Measurements from ENCODE around the gene GIT1.

Gene GIT1

DNA sequence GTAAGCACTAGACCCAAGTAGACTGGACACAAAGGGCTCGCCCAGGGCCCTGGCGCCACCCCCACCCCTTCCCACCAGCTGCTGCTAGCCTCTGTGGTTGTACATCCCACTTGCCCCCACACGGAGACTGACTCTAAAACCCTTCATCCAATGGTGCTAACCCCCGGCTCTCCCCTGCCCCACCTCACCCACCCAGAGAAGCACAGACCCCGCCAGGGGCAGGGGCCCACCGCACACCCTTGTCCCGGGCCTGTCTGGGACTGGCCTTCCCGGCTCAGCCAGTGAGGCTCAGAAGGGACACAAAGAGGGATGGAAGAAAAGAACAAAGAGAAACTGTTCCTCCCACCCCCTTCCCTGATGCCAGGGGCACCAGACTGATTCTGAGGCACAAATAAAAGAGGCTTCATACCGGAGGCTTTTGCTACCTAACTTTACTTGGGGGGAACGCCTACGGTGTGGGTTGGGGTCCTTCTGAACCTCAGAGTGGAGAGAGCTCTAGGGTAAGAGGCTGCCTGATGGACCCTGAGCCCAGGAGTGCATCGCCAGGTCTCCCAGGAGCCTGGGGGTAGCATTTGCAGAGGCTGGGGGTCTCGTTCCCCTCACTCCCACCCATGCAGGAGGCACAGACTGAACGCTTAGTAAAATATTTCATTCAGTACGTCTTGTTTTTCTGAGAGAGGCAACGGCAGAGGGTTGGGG is 25.1 kb upstream of the GIT1 start:
- Histone ChIP-seq H3K4me1 (ENCODE audit: control insufficient read depth, insufficient read depth, low read length) (peaks cover 49% of the 10 kb centered on the region), H3K9ac (ENCODE audit: low read length) (no peak overlapping the region), H3K27ac (ENCODE audit: low read depth, low read length) (no peak overlapping the region), H3K4me3 (ENCODE audit: low read depth, low read length) (no peak overlapping the region), H3K9me3 (ENCODE audit: control insufficient read depth, insufficient read depth, low read depth, low read length) (0 out of 2 replicates have a peak, but pooled peaks cover 2% of the 10 kb centered on the region), H3K27me3 (ENCODE audit: control insufficient read depth, insufficient read depth, low read length) (peaks cover 82% of the 10 kb centered on the region), H3K36me3 (ENCODE audit: control insufficient read depth, insufficient read depth, low read length) (no peaks in the 10 kb centered on the region)

DNA sequence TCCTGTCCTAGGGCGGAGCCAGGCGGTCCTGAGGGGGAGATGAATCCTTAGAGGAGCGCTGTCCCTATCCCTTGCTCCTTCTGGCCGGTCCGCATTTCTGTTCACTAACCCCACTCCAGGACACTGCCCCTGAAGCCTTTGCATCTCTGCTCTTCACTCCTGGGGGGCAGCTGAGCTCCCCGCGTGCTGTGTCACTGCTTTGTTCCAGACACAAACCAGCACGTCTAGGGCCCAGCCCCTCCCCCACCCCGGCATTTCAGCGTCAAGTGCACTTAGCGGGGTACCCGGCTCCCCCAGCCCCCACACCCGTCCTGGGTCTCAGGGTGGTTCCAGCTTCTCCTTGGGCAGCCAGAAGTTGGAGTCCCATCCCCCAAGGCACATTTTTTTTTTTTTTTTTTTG is 24.4 kb upstream of the GIT1 start:
- Histone ChIP-seq H3K27ac (ENCODE audit: low read depth, low read length) (no peak overlapping the region), H3K4me1 (ENCODE audit: control insufficient read depth, insufficient read depth, low read length) (peaks cover 43% of the 10 kb centered on the region), H3K27me3 (ENCODE audit: control insufficient read depth, insufficient read depth, low read length) (peaks cover 75% of the 10 kb centered on the region), H3K36me3 (ENCODE audit: control insufficient read depth, insufficient read depth, low read length) (0 out of 2 replicates have a peak, but pooled peaks cover 3% of the 10 kb centered on the region), H3K4me3 (ENCODE audit: low read depth, low read length) (peak overlapping the region; percentile 61), H3K9me3 (ENCODE audit: control insufficient read depth, insufficient read depth, low read depth, low read length) (0 out of 2 replicates have a peak, but pooled peaks cover 2% of the 10 kb centered on the region), H3K9ac (ENCODE audit: low read length) (peak overlapping the region; percentile 21)

DNA sequence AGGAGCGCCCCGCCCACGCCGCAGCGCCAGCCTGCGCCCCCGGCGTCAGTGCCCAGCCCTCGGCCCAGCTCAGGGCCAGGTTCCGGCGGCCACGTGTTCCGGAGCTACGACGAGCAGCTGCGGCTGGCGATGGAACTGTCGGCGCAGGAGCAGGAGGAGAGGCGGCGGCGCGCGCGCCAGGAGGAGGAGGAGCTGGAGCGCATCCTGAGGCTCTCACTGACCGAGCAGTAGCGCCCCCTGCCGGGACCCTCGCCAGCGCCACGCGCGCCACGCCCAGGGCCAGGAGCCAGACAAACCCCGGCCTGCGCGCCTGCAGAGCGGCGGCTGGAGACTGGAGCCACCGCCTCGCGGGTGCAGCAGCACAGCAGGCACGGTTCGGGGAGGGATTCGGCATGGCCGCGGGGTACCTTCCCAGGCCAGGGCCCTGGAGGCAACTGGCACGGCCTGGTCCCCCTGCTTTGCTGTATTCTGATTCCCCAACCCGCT is 23.9 kb upstream of the GIT1 start:
- Histone ChIP-seq H3K4me3 (ENCODE audit: low read depth, low read length) (peak overlapping the region; percentile 61), H3K36me3 (ENCODE audit: control insufficient read depth, insufficient read depth, low read length) (0 out of 2 replicates have a peak, but pooled peaks cover 3% of the 10 kb centered on the region), H3K9ac (ENCODE audit: low read length) (peak overlapping the region; percentile 21), H3K4me1 (ENCODE audit: control insufficient read depth, insufficient read depth, low read length) (peaks cover 38% of the 10 kb centered on the region), H3K27me3 (ENCODE audit: control insufficient read depth, insufficient read depth, low read length) (peaks cover 71% of the 10 kb centered on the region), H3K27ac (ENCODE audit: low read depth, low read length) (no peak overlapping the region), H3K9me3 (ENCODE audit: control insufficient read depth, insufficient read depth, low read depth, low read length) (0 out of 2 replicates have a peak, but pooled peaks cover 2% of the 10 kb centered on the region)

DNA sequence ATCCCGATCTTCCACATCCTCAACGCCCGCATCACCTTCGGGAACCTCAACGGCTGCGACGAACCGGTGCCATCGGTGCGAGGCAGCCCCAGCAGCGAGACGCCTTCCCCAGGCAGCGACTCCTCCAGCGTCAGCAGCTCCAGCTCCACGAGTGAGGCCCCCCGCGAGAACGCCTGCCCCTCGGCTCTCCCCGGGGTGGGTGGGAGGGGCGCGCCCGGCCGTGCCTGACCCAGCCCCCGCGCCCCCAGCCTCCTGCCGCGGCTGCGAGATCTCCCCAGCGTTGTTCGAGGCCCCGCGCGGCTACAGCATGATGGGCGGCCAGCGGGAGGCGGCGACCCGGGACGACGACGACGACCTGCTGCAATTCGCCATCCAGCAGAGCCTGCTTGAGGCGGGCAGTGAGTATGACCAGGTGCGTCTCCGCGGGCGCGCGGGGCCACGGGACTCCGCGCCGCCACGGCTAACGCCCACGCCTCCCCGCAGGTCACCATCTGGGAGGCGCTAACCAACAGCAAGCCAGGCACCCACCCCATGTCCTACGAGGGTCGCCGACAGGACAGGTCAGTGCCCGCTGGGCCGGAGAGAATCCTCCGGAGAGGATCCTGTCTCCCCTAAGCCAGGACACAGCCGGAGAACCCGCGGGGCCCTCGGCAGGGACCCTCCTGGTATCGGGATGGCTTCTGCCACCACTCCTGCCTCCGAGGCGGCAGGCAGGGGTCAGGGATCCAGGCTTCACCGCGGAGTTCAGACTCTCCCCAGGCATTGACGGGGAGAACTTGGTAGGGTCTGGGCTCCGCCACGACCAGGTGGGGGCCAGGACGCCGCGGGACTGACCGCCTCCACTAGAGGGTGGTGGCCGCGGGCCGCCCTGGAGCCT is 23.2 kb upstream of the GIT1 start:
- peaks cover 63% of the 10 kb centered on the region for H3K27me3 ChIP-seq (ENCODE audit: control insufficient read depth, insufficient read depth, low read length)
- no peak overlapping the region for H3K27ac ChIP-seq (ENCODE audit: low read depth, low read length)
- H3K9ac ChIP-seq (ENCODE audit: low read length) = no peak overlapping the region
- H3K4me3 ChIP-seq (ENCODE audit: low read depth, low read length) = peak overlapping the region; percentile 61; the same call in 1 of the 2 replicates
- peaks cover 33% of the 10 kb centered on the region for H3K4me1 ChIP-seq (ENCODE audit: control insufficient read depth, insufficient read depth, low read length)
- H3K36me3 ChIP-seq (ENCODE audit: control insufficient read depth, insufficient read depth, low read length) = 0 out of 2 replicates have a peak, but pooled peaks cover 3% of the 10 kb centered on the region
- 0 out of 2 replicates have a peak, but pooled peaks cover 2% of the 10 kb centered on the region for H3K9me3 ChIP-seq (ENCODE audit: control insufficient read depth, insufficient read depth, low read depth, low read length)

DNA sequence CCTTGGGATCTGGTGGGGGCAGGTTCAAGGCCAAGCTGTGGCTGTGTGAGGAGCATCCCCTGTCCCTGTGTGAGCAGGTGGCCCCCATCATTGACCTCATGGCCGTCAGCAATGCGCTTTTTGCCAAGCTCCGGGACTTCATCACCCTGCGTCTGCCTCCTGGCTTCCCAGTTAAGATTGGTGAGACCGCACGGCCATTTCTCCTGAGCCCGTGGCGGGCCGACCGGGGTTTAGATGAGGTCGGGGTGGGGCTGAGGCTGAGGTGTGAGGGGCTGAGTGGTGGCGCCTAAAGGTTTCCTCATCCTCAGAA is 22.6 kb upstream of the GIT1 start:
- Histone ChIP-seq H3K9me3 (ENCODE audit: control insufficient read depth, insufficient read depth, low read depth, low read length) (0 out of 2 replicates have a peak, but pooled peaks cover 2% of the 10 kb centered on the region), H3K4me3 (ENCODE audit: low read depth, low read length) (no peak overlapping the region), H3K27ac (ENCODE audit: low read depth, low read length) (no peak overlapping the region), H3K36me3 (ENCODE audit: control insufficient read depth, insufficient read depth, low read length) (0 out of 2 replicates have a peak, but pooled peaks cover 3% of the 10 kb centered on the region), H3K27me3 (ENCODE audit: control insufficient read depth, insufficient read depth, low read length) (peaks cover 57% of the 10 kb centered on the region), H3K9ac (ENCODE audit: low read length) (no peak overlapping the region), H3K4me1 (ENCODE audit: control insufficient read depth, insufficient read depth, low read length) (peaks cover 28% of the 10 kb centered on the region)

DNA sequence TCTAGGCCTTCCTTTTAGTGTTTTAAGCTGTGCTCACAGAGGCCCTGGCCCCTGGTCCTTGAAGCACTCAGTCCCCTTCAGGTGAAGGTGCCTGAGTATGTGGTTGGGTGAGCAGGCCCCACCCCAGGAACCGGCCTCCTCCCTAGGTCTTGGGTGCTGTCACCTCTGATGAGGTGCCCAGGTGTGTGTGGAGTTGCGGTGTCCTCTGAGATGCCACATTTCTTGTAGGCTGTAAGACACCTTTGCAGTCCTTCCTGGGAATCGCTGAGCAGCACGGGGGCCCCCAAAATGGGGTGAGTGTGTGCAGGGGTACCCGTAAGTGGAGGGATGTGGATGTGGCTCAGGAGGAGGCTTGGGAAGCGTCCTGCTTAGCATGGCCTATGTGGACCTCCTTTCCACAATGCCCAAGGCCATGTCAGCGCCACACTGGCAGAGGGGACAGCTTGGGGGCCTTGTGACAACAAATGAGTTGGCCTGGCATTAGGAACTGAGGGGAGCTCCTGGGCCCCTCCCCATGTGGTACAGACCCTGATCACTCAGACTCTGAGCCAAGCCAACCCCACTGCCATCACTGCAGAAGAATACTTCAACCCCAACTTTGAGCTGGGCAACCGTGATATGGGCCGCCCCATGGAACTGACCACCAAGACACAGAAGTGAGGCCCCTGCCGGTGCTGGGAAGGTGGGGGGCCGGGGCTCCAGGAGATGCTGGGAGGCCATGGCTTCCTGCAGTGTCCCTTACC is 22.1 kb upstream of the GIT1 start:
- Histone ChIP-seq H3K4me3 (ENCODE audit: low read depth, low read length) (no peak overlapping the region), H3K27ac (ENCODE audit: low read depth, low read length) (no peak overlapping the region), H3K9ac (ENCODE audit: low read length) (no peak overlapping the region), H3K4me1 (ENCODE audit: control insufficient read depth, insufficient read depth, low read length) (peaks cover 25% of the 10 kb centered on the region), H3K27me3 (ENCODE audit: control insufficient read depth, insufficient read depth, low read length) (peaks cover 52% of the 10 kb centered on the region), H3K9me3 (ENCODE audit: control insufficient read depth, insufficient read depth, low read depth, low read length) (0 out of 2 replicates have a peak, but pooled peaks cover 2% of the 10 kb centered on the region), H3K36me3 (ENCODE audit: control insufficient read depth, insufficient read depth, low read length) (0 out of 2 replicates have a peak, but pooled peaks cover 3% of the 10 kb centered on the region)

DNA sequence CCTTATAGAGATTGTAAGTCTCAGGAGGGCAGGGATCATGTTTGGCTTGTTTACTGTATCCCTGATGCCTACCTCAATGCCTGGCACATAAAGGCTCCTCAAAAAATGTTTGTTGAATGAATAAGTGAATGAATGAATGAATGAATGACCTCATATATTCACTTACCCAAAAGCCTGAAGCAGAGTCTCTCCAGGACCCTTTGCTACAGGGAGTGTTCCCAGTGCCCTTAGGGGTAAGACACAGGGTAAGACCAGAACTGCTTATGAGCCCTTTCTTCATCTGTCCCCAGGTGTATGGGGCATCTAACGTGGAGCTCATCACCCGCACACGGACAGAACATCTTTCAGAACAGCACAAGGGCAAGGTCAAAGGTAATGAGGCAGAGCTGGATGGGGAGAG is 20.9 kb upstream of the GIT1 start:
- Histone ChIP-seq H3K9ac (ENCODE audit: low read length) (no peak overlapping the region), H3K4me1 (ENCODE audit: control insufficient read depth, insufficient read depth, low read length) (peaks cover 18% of the 10 kb centered on the region), H3K27me3 (ENCODE audit: control insufficient read depth, insufficient read depth, low read length) (peaks cover 41% of the 10 kb centered on the region), H3K9me3 (ENCODE audit: control insufficient read depth, insufficient read depth, low read depth, low read length) (0 out of 2 replicates have a peak, but pooled peaks cover 2% of the 10 kb centered on the region), H3K36me3 (ENCODE audit: control insufficient read depth, insufficient read depth, low read length) (0 out of 2 replicates have a peak, but pooled peaks cover 3% of the 10 kb centered on the region), H3K4me3 (ENCODE audit: low read depth, low read length) (no peak overlapping the region), H3K27ac (ENCODE audit: low read depth, low read length) (no peak overlapping the region)

DNA sequence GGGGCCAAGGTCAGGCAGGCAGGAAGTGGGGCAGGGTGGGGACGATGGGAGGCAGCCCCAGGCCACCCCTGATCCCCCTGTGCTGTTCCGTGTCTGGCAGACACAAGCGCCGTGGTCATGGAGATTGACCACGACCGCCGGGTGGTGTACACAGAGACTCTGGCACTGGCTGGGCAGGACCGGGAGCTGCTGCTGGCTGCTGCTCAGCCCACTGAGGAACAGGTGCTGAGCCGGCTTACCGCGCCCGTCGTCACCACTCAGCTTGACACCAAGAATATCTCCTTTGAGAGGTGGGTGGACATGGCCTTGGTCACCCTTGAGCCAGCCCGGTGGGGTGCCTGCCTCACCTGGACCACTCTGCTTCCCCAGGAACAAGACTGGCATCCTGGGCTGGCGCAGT is 19.5 kb upstream of the GIT1 start:
- Histone ChIP-seq H3K27me3 (ENCODE audit: control insufficient read depth, insufficient read depth, low read length) (peaks cover 27% of the 10 kb centered on the region), H3K9me3 (ENCODE audit: control insufficient read depth, insufficient read depth, low read depth, low read length) (0 out of 2 replicates have a peak, but pooled peaks cover 2% of the 10 kb centered on the region), H3K9ac (ENCODE audit: low read length) (no peak overlapping the region), H3K27ac (ENCODE audit: low read depth, low read length) (no peak overlapping the region), H3K36me3 (ENCODE audit: control insufficient read depth, insufficient read depth, low read length) (0 out of 2 replicates have a peak, but pooled peaks cover 3% of the 10 kb centered on the region), H3K4me1 (ENCODE audit: control insufficient read depth, insufficient read depth, low read length) (peaks cover 5% of the 10 kb centered on the region; the same call in 1 of the 2 replicates), H3K4me3 (ENCODE audit: low read depth, low read length) (no peak overlapping the region)

DNA sequence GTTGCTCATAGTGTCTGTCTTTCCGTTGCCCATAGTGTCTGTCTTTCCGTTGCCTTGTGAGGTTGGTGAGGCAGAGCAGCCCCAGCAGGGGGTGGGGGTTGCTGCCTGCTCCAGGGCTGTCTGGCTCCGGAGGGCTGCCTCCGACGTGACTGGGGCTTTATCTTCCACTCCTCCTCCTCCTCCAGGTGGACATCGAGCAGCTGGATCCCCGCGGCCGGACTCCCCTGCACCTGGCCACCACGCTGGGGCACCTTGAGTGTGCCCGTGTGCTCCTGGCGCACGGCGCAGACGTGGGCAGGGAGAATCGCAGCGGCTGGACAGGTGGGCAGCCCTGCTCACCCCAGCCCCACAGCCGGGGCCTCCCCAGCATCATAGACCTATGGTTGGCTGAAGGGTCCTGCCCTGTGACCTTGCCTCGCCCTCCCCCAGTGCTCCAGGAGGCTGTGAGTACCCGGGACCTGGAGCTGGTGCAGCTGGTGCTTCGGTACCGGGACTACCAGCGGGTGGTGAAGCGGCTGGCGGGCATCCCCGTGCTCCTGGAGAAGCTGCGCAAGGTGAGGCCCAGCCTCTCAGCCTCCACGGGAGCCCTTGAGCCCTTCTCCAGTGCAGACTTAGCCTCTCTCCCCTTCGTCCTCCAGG is 18.2 kb upstream of the GIT1 start:
- H3K27ac ChIP-seq (ENCODE audit: low read depth, low read length) = no peak overlapping the region
- H3K4me3 ChIP-seq (ENCODE audit: low read depth, low read length) = no peak overlapping the region
- peaks cover 16% of the 10 kb centered on the region for H3K27me3 ChIP-seq (ENCODE audit: control insufficient read depth, insufficient read depth, low read length)
- 0 out of 2 replicates have a peak, but pooled peaks cover 3% of the 10 kb centered on the region for H3K36me3 ChIP-seq (ENCODE audit: control insufficient read depth, insufficient read depth, low read length)
- no peak overlapping the region for H3K9ac ChIP-seq (ENCODE audit: low read length)
- no peaks in the 10 kb centered on the region for H3K4me1 ChIP-seq (ENCODE audit: control insufficient read depth, insufficient read depth, low read length)
- no peaks in the 10 kb centered on the region for H3K9me3 ChIP-seq (ENCODE audit: control insufficient read depth, insufficient read depth, low read depth, low read length)

DNA sequence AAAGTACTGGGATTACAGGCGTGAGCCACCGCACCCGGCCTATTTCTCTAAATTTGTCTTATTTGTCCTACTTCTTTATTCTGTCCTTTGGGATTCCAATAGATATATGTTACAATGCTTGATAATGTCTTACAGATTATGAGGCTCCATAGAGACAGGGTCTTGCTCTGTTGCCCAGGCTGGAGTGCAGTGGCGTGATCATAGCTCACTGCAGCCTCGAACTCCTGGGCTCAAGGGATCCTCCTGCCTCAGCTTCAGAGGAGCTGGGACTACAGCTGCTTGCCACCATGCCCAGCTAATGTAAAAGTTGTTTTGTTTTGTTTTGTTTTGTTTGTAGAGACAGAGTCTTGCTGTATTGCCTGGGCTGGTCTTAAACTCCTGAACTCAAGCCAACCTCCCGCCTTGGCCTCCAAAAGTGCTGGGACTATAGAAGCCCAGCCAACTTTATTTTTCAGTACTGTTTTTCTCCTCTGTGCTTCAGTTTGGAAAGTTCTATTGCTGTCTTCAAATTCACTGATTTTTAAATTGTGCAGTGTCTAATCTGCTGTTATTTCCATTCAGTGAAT is 13.7 kb upstream of the GIT1 start:
- Histone ChIP-seq H3K27me3 (ENCODE audit: control insufficient read depth, insufficient read depth, low read length) (no peaks in the 10 kb centered on the region), H3K4me3 (ENCODE audit: low read depth, low read length) (no peak overlapping the region), H3K9me3 (ENCODE audit: control insufficient read depth, insufficient read depth, low read depth, low read length) (no peaks in the 10 kb centered on the region)

More for the DNA sequence above, 13.7 kb upstream of the GIT1 start:
- Histone ChIP-seq H3K27ac (ENCODE audit: low read depth, low read length) (no peak overlapping the region), H3K36me3 (ENCODE audit: control insufficient read depth, insufficient read depth, low read length) (no peaks in the 10 kb centered on the region), H3K4me1 (ENCODE audit: control insufficient read depth, insufficient read depth, low read length) (0 out of 2 replicates have a peak, but pooled peaks cover 4% of the 10 kb centered on the region), H3K9ac (ENCODE audit: low read length) (no peak overlapping the region)

Measured in HUES6 (cell line).